Mammary epithelial cell (primary cell): ENCODE data around the gene SSBP3.

Source experiments
- EZH2 ChIP-seq: IDR thresholded peaks from 2 replicates; pipeline ENCODE4 v1.6.1; 2012; ENCODE audit warnings: low read length, inconsistent platforms, borderline replicate concordance
- TF ChIP-seq, protein P1 (sequence below), 2 donors: IDR thresholded peaks in 1 of 2; conservative IDR thresholded peaks in 1 of 2; 2 replicates each; pipeline ENCODE4 v1.5.1; 2011 to 2012; ENCODE audit warnings: inconsistent platforms in 2 of 2, low read length in 2 of 2, mild to moderate bottlenecking in 2 of 2, control low read depth in 1 of 2, low read depth in 1 of 2; ENCODE audit not compliant: insufficient read depth in 1 of 2; ENCODE audit errors: extremely low read depth in 1 of 2

DNA sequence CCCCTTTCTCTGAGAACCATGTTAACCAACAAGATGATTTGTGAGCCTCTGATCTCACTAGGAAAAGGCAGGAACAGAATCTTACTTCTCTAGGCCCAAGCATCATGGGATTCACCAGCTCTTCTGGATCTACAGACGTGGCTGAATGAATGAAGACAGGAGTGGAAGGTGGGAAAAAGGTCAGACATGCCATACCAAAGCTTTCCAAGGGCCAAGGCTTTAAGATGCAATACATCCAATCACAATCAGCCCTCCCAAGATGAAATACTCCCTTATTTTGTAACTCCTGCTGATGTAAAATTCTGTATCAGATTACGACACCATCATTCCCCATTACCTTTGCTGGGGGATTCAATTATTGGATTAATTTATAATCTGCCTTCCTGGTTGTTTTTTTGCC lies 80.9 kb downstream of the SSBP3 start:
- TF ChIP-seq, protein P1, sequence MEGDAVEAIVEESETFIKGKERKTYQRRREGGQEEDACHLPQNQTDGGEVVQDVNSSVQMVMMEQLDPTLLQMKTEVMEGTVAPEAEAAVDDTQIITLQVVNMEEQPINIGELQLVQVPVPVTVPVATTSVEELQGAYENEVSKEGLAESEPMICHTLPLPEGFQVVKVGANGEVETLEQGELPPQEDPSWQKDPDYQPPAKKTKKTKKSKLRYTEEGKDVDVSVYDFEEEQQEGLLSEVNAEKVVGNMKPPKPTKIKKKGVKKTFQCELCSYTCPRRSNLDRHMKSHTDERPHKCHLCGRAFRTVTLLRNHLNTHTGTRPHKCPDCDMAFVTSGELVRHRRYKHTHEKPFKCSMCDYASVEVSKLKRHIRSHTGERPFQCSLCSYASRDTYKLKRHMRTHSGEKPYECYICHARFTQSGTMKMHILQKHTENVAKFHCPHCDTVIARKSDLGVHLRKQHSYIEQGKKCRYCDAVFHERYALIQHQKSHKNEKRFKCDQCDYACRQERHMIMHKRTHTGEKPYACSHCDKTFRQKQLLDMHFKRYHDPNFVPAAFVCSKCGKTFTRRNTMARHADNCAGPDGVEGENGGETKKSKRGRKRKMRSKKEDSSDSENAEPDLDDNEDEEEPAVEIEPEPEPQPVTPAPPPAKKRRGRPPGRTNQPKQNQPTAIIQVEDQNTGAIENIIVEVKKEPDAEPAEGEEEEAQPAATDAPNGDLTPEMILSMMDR (conservative IDR thresholded peaks at IDR 0.05 in 1 of 2, IDR thresholded peaks at IDR 0.05 in 1 of 2; ENCODE audit: extremely low read depth in 1 of 2, insufficient read depth in 1 of 2, low read depth in 1 of 2, low read length in 2 of 2): no peak
- TF ChIP-seq EZH2: no peak
